KMS-11 (cell line): ENCODE results near the gene RNLS.

Source experiments
- H2AFZ ChIP-seq: fragments of 200-600 bp; sonication (generic); 2 replicates; pipeline ENCODE4 v1.6.1; 2016; ENCODE audit warnings: antibody characterized with exemption, mixed run types, low read depth
- H3K27ac ChIP-seq: fragments of 200-600 bp; sonication (generic); 2 replicates; pipeline ENCODE4 v1.6.1; 2016; ENCODE audit warnings: mild to moderate bottlenecking, mixed run types
- H3K27me3 ChIP-seq: fragments of 200-600 bp; sonication (generic); 2 replicates; pipeline ENCODE4 v1.6.1; 2017; ENCODE audit warnings: mild to moderate bottlenecking, low read depth, mixed run types, moderate library complexity; ENCODE audit not compliant: insufficient read depth
- H3K36me3 ChIP-seq: fragments of 200-600 bp; sonication (generic); 2 replicates; pipeline ENCODE4 v1.6.1; 2017; ENCODE audit warnings: mild to moderate bottlenecking, mixed run types; ENCODE audit not compliant: insufficient read depth
- H3K4me1 ChIP-seq: fragments of 200-600 bp; sonication (generic); 2 replicates; pipeline ENCODE4 v1.6.1; 2016; ENCODE audit warnings: mild to moderate bottlenecking, low read depth, mixed run types; ENCODE audit not compliant: poor library complexity, severe bottlenecking
- H3K4me2 ChIP-seq: fragments of 200-600 bp; sonication (generic); 2 replicates; pipeline ENCODE4 v1.7.0; 2016; ENCODE audit warnings: mild to moderate bottlenecking, mixed run types
- H3K4me3 ChIP-seq: fragments of 200-600 bp; sonication (generic); IDR thresholded peaks from 2 replicates; pipeline ENCODE4 v1.6.1; 2017; ENCODE audit warnings: low read depth, low read length, mixed read lengths; ENCODE audit not compliant: insufficient read depth
- H3K79me2 ChIP-seq: fragments of 200-600 bp; sonication (generic); 2 replicates; pipeline ENCODE4 v1.6.1; 2016; ENCODE audit warnings: low read depth, mixed run types; ENCODE audit not compliant: insufficient read depth
- H3K9ac ChIP-seq: fragments of 200-600 bp; sonication (generic); 2 replicates; pipeline ENCODE4 v1.6.1; 2016; ENCODE audit warnings: mild to moderate bottlenecking, mixed run types
- H4K20me1 ChIP-seq: fragments of 200-600 bp; sonication (generic); 2 replicates; pipeline ENCODE4 v1.6.1; 2016; ENCODE audit warnings: mild to moderate bottlenecking, mixed run types; ENCODE audit not compliant: insufficient read depth
- CTCF ChIP-seq: fragments of 200-600 bp; sonication (generic); conservative IDR thresholded peaks from 2 replicates; pipeline ENCODE4 v1.6.1; 2017; ENCODE audit warnings: low read depth, mild to moderate bottlenecking, antibody characterized with exemption, low read length, moderate library complexity, mixed read lengths

RNLS gene

GRCh38 chr10:88427024-88427423, 156.1 kb downstream of the RNLS start:
- H3K36me3 ChIP-seq: no peaks in the 10 kb centered on the region
- no peaks in the 10 kb centered on the region for H3K4me1 ChIP-seq
- H3K27ac ChIP-seq: no peak overlapping the region
- no peak overlapping the region for H3K4me2 ChIP-seq
- H2AFZ ChIP-seq: no peak overlapping the region
- H3K9ac ChIP-seq: no peak overlapping the region
- no peaks in the 10 kb centered on the region for H4K20me1 ChIP-seq
- no peak overlapping the region for H3K4me3 ChIP-seq
- H3K79me2 ChIP-seq: no peaks in the 10 kb centered on the region
- TF ChIP-seq CTCF: no peak
- no peaks in the 10 kb centered on the region for H3K27me3 ChIP-seq

DNA sequence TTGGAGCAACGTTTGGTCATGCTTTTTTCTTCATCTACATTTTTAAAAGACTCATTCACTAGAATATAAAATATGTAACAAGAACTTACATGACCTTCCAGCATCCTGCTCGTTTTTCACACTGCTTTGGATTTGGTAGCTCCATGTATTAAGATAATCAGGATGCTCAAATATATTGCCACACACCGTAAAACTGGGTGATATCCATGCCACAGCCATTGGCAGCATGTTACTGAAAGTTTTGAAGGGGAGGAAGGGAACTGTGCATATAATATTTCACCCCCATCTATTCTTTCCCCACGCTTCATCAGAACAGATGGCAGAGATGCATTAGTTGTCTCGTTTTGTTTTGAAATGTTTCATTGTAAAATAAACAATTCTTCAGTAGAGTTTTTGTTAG, 158.2 kb downstream of the RNLS start:
- H3K27ac ChIP-seq: no peak overlapping the region
- H3K4me2 ChIP-seq: no peak overlapping the region
- H3K36me3 ChIP-seq: no peaks in the 10 kb centered on the region
- H3K4me1 ChIP-seq: no peaks in the 10 kb centered on the region
- H3K27me3 ChIP-seq: no peaks in the 10 kb centered on the region
- H2AFZ ChIP-seq: no peak overlapping the region
- H3K9ac ChIP-seq: no peak overlapping the region
- H3K4me3 ChIP-seq: no peak overlapping the region
- no peak for TF ChIP-seq CTCF
- H3K79me2 ChIP-seq: no peaks in the 10 kb centered on the region
- H4K20me1 ChIP-seq: no peaks in the 10 kb centered on the region

GRCh38 chr10:88423732-88424131, 159.4 kb downstream of the RNLS start:
- Histone ChIP-seq H3K4me1 (no peaks in the 10 kb centered on the region), H4K20me1 (no peaks in the 10 kb centered on the region), H3K9ac (no peak overlapping the region), H3K4me3 (no peak overlapping the region), H3K79me2 (no peaks in the 10 kb centered on the region), H3K27ac (no peak overlapping the region), H3K36me3 (no peaks in the 10 kb centered on the region), H2AFZ (no peak overlapping the region), H3K4me2 (no peak overlapping the region), H3K27me3 (no peaks in the 10 kb centered on the region)
- TF ChIP-seq CTCF: no peak

GRCh38 chr10:88421590-88421989, 161.5 kb downstream of the RNLS start:
- H3K4me3 ChIP-seq: no peak overlapping the region
- H3K27me3 ChIP-seq: no peaks in the 10 kb centered on the region
- no peak overlapping the region for H3K4me2 ChIP-seq
- TF ChIP-seq CTCF: no peak
- H3K27ac ChIP-seq: no peak overlapping the region
- H4K20me1 ChIP-seq: no peaks in the 10 kb centered on the region
- H3K36me3 ChIP-seq: no peaks in the 10 kb centered on the region
- H2AFZ ChIP-seq: no peak overlapping the region
- H3K79me2 ChIP-seq: no peaks in the 10 kb centered on the region
- H3K9ac ChIP-seq: no peak overlapping the region
- H3K4me1 ChIP-seq: peaks cover 6% of the 10 kb centered on the region

GRCh38 chr10:88418871-88419270, 164.2 kb downstream of the RNLS start:
- Histone ChIP-seq H4K20me1 (no peaks in the 10 kb centered on the region), H3K9ac (no peak overlapping the region), H3K4me3 (no peak overlapping the region), H2AFZ (no peak overlapping the region), H3K4me2 (no peak overlapping the region), H3K4me1 (peaks cover 34% of the 10 kb centered on the region), H3K27ac (no peak overlapping the region), H3K36me3 (no peaks in the 10 kb centered on the region), H3K27me3 (no peaks in the 10 kb centered on the region), H3K79me2 (no peaks in the 10 kb centered on the region)
- no peak for TF ChIP-seq CTCF
